ENCODE data around the gene FAM3D. TPM values are rescaled to one million over a fixed set of nuclear protein-coding genes. Genes with fewer than 3 reads are reported as not detected.

The FAM3D gene
- total and polyA plus RNA-seq, 8 donors, result 0.32 to 2.1 (median 0.67) TPM

DNA sequence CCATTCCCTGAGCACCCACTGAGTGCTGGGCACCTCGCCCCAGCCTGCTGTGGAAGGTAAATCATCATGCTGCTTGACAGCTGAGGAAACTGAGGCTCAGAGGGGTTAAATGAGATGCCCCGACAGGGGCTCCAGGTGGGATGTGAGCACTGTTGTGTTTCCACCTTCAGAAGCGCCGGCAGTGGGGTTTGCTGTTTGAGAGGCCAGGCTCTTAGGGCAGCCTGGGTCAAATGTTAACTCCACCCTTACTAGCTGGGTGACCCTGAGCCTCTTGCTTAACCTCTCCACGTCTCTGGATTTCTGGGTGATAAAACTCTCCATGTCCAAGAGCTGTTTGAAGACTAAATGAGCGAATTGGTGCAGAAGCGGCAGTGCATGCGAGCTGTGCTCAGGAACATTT, 43.1 kb downstream of the FAM3D start:
- TF ChIP-seq, protein P1, sequence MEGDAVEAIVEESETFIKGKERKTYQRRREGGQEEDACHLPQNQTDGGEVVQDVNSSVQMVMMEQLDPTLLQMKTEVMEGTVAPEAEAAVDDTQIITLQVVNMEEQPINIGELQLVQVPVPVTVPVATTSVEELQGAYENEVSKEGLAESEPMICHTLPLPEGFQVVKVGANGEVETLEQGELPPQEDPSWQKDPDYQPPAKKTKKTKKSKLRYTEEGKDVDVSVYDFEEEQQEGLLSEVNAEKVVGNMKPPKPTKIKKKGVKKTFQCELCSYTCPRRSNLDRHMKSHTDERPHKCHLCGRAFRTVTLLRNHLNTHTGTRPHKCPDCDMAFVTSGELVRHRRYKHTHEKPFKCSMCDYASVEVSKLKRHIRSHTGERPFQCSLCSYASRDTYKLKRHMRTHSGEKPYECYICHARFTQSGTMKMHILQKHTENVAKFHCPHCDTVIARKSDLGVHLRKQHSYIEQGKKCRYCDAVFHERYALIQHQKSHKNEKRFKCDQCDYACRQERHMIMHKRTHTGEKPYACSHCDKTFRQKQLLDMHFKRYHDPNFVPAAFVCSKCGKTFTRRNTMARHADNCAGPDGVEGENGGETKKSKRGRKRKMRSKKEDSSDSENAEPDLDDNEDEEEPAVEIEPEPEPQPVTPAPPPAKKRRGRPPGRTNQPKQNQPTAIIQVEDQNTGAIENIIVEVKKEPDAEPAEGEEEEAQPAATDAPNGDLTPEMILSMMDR (IDR thresholded peaks at IDR 0.05), result no peak
- 75 to 76% methylated on average over 8 of the region's 8 CpGs for WGBS, 2 donors
- Histone ChIP-seq H3K4me3 (no peak overlapping the region), H3K27me3 (no peaks in the 10 kb centered on the region), H3K36me3 (no peaks in the 10 kb centered on the region), H3K9me3 (no peaks in the 10 kb centered on the region), H3K27ac (no peak overlapping the region), H3K4me1 (peaks cover 0 to 13% (median 10%) of the 10 kb centered on the region in 3 donors)
- ATAC-seq (no peak), DNase-seq (no peak), FAIRE-seq (no peak)
- intact Hi-C loops (cut with DNase I), result no loop called here

DNA sequence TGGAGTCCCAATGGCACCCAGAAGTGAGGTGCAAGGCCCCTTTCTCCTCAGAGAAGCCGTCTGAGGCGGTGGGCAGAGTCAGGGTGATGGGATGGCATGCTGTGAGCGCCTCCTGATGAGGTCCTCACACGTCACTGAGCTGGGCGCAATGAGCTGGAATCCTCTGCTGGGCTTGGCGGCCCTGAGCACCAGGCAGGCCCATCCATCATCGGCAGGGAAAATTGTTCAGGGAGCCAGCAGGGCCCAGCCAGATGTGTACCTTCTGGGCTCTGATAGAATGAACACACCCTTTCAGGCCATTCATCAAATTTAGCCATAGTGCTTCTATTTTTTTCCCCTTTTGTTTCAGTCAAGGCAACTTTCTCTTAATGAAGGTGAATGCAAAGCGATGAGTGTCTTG, 43.7 kb downstream of the FAM3D start:
- 91 to 96% methylated on average over 8 of the region's 8 CpGs for WGBS, 2 donors
- H3K27me3 ChIP-seq, result no peaks in the 10 kb centered on the region
- ATAC-seq, result no peak
- peaks cover 0 to 10% (median 8%) of the 10 kb centered on the region in 3 donors for H3K4me1 ChIP-seq
- intact Hi-C loops (cut with DNase I), result no loop called here
- TF ChIP-seq, protein P1 (IDR thresholded peaks at IDR 0.05), result no peak
- DNase-seq, result no peak
- no peak overlapping the region for H3K4me3 ChIP-seq
- H3K9me3 ChIP-seq, result no peaks in the 10 kb centered on the region
- no peaks in the 10 kb centered on the region for H3K36me3 ChIP-seq
- no peak for FAIRE-seq
- no peak overlapping the region for H3K27ac ChIP-seq

DNA sequence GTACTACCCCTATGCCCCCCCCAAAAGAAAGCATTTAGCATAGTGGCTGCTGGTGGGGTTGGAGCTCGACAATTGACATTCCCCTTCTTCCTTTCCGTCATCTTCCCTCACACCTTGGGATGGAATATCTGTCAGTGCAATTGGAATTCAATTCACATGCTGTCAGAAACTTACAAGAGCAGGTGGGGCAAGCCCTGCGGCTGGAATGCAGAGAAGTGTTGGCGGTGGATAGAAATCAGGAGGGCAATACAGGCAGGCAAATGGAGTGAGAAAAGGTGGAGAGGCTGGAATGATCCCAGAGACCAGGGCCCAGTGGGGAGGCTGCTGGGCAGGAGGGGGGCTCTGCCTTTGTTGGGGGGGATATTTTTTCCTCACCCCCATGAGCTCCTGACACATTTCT, 44.1 kb downstream of the FAM3D start:
- ATAC-seq (no peak), DNase-seq (no peak), FAIRE-seq (no peak)
- intact Hi-C loops (cut with DNase I), result no loop called here
- Histone ChIP-seq H3K27ac (no peak overlapping the region), H3K36me3 (no peaks in the 10 kb centered on the region), H3K9me3 (no peaks in the 10 kb centered on the region), H3K4me1 (peaks cover 0 to 8% (median 5%) of the 10 kb centered on the region in 3 donors), H3K27me3 (no peaks in the 10 kb centered on the region), H3K4me3 (no peak overlapping the region)
- TF ChIP-seq, protein P1 (IDR thresholded peaks at IDR 0.05), result no peak
- WGBS, 2 donors, result 86 to 97% methylated on average over 4 of the region's 4 CpGs

DNA sequence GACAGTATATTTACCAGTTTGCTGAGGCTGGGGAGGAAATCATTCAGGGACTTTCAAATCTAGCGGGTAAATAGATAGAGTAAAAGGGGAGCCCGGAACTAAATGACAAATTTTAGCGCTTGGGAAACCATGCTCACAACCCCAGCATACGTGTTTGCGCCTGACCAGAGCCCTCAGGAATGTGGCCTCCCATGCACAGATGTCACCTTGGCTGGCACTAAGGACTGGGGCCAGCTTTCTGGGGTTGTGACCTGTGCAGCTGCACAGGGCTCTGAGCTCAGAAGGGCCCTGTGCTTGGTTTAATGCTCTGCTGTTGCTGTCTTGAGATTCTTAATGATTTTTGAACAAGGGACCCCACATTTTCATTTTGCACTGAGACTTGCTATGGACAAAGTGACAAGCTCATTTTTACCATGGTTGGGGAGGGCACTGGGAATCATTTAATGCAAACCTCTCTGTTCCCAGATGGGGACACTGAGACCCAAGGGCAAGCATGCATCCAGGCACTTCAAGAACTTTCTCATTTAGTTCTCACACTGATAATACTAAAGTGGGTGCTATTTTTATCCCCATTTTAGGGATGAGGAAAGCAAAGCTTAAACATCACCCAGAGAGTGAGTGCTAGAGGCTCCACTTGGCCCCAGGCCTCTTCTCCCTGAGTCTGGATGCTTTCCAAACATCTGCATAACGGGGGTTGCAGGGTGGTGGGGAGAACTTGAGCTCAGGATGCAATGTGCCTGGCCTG, 45.3 kb downstream of the FAM3D start:
- intact Hi-C loops (cut with DNase I), result no loop called here
- no peak overlapping the region for H3K27ac ChIP-seq
- TF ChIP-seq, protein P1 (IDR thresholded peaks at IDR 0.05), result no peak
- no peaks in the 10 kb centered on the region for H3K9me3 ChIP-seq
- H3K4me1 ChIP-seq, result no peaks in the 10 kb centered on the region
- 76 to 79% methylated on average over 6 of the region's 6 CpGs for WGBS, 2 donors
- ATAC-seq, result peak in 1 of 4 donors; percentile 36
- no peaks in the 10 kb centered on the region for H3K27me3 ChIP-seq
- no peak for DNase-seq
- no peak for FAIRE-seq
- no peak overlapping the region for H3K4me3 ChIP-seq
- H3K36me3 ChIP-seq, result no peaks in the 10 kb centered on the region

DNA sequence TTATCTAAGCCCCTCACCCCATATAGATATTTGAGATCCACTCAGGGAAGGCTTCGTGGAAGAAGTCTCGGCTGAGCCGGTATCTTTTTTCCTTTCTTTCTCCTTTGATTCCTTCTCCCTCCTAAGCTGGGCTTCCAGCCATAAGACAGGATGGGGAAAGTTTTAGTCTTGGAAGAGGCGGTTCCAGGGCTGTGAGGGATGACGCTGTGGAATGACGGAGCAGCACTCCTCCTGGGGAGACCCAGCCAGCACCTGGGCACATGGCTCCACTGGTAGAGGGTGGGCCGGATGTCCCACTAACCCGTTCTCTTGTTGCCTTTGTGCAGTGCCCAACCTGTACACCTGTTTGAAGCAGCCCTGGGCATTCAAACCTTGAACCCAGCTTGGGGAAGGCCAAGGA, 46.2 kb downstream of the FAM3D start:
- 88 to 91% methylated on average over 8 of the region's 8 CpGs for WGBS, 2 donors
- Histone ChIP-seq H3K4me1 (no peaks in the 10 kb centered on the region), H3K4me3 (no peak overlapping the region), H3K36me3 (no peaks in the 10 kb centered on the region), H3K9me3 (no peaks in the 10 kb centered on the region), H3K27ac (no peak overlapping the region), H3K27me3 (no peaks in the 10 kb centered on the region)
- FAIRE-seq (no peak), DNase-seq (no peak), ATAC-seq (no peak)
- TF ChIP-seq, protein P1 (IDR thresholded peaks at IDR 0.05), result no peak
- intact Hi-C loops (cut with DNase I), result no loop called here
